Islet precursor cell (in vitro differentiated cells): Measurements from ENCODE around the gene LAMA4.

Source experiments
- DNase-seq: peaks from one replicate; pipeline ENCODE4 v3.0.0-alpha.2; 2018

Gene LAMA4

DNA sequence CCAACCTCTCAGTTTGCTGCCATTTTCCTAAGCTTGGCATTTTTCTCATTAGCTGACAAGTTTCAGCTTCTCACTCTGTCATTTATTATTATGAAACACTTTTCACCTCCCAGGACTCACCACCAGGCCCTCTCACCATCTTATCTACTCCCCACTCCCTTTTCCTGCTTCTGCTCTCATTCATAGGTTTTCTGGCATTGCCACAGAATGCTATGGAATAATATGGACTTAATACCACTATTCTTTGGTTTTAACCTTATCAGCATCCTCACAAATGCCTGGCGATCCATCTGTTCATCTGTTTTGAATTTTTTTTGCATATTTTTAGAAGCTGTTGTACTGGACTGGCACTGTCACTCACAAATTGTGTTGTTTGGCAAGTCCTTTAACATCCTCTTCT lies 16.4 kb upstream of the LAMA4 start:
- no peak for DNase-seq

DNA sequence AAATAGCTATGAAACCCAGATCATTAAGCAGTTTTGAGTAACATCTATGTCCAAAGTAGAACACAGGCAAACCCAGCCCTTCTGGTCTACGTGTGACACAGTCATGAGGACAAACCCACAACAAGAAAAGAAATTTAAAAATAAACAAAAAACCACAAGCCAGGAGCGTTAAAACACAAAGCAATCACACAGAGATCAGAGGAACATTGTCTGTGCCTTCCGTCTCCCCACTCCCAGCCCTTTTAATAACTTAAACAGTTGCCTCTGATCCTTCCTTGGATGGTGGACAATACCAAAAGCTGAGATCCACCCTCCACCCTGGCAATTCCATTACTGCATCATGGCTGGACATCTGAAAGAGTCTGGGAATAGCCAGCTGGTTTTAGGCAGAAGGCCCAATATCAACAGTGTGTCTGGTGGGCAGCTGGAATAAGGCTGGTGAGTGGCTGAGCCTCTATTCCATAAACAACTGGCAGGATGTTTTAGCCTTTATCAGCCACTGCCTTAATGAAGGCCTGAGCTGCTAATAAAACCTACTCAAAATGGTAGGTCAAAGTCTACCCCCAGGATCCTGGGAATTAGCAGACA lies 15.7 kb upstream of the LAMA4 start:
- no peak for DNase-seq

- no peak for DNase-seq
These were observed 14.7 kb upstream of the LAMA4 start for GRCh38 chr6:112269114-112269513.

- no peak for DNase-seq
These were observed 14.3 kb upstream of the LAMA4 start for GRCh38 chr6:112268654-112269053.

DNA sequence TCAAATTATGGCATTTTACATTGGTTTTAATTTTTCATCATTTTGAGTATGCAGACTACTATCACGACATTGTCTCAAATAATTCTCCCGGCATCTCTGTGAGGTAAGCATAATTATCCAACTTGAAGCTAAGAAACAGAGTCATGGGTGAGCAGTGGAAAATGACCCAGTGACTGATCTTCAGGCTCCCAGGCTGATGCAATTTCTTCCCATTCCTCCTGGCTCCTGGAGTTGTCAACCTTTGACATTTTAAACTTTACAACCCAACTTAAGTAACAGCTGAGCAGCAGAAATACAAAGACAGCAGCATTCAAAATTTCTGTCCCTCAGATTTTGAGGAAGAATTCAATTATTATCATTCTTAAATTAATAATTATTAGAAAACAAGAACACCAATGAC lies 13.7 kb upstream of the LAMA4 start:
- DNase-seq: no peak

DNA sequence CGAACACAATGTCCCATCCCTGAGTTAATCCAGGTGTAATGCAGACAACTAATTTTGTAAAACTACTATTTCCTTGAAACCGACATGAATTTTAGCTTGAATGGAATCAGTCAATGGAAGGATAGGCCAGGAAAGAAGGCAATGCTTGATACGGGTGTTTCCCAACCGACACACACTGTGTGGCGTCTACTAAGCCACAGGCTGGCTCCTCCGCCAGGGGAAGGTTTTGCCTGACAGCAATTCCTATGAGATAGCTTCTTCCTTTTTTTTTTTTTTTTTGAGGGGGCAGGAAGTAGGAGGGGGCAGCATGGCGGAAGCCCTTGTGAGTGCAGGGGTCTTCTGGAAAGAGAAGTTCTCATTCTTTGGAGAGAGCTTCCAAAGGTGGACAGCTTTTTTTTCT lies 12.0 kb upstream of the LAMA4 start:
- DNase-seq: no peak

GRCh38 chr6:112259337-112259675 lies 4.9 kb upstream of the LAMA4 start:
- DNase-seq: no peak

GRCh38 chr6:112258642-112259336 lies 4.4 kb upstream of the LAMA4 start:
- DNase-seq: no peak

- DNase-seq: no peak
These were observed 3.0 kb upstream of the LAMA4 start for GRCh38 chr6:112257178-112257855.

DNA sequence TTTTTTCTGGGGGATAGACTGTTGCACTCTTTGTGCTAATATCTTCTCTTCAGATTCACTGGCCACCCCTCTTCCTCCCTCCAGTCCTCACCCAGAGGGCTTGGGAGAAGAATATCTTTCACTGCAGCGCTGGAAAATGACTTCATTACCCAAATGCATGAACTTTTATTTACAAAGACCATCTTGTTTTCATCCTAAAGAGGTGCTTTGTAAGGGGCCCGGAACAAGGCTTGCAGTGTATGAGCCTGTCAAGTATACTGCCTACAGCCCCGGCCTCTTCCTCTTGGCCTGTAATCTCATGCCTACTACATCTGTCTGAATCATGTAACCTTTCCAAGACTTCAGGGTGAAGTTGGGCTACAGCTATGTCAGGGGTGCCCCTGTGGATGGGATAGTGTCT lies 554 bp upstream of the LAMA4 start:
- DNase-seq: no peak

DNA sequence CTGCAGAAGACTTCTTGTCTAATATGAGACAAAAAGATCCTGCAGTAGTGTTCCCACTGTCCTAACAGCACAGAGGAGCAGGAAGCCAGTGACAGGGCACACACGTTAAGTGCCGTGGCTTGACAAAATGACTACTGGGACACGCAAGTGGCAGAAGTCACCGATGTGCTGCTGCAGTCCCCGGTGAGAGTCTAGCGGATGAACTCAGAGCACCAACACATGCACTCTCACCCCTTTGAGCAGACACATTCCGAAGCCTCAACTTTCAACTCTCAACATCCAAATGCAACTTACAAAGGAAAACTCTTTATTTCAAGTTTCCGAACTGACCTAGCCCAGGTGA lies 898 bp downstream of the LAMA4 start:
- peak; percentile 58 for DNase-seq

DNA sequence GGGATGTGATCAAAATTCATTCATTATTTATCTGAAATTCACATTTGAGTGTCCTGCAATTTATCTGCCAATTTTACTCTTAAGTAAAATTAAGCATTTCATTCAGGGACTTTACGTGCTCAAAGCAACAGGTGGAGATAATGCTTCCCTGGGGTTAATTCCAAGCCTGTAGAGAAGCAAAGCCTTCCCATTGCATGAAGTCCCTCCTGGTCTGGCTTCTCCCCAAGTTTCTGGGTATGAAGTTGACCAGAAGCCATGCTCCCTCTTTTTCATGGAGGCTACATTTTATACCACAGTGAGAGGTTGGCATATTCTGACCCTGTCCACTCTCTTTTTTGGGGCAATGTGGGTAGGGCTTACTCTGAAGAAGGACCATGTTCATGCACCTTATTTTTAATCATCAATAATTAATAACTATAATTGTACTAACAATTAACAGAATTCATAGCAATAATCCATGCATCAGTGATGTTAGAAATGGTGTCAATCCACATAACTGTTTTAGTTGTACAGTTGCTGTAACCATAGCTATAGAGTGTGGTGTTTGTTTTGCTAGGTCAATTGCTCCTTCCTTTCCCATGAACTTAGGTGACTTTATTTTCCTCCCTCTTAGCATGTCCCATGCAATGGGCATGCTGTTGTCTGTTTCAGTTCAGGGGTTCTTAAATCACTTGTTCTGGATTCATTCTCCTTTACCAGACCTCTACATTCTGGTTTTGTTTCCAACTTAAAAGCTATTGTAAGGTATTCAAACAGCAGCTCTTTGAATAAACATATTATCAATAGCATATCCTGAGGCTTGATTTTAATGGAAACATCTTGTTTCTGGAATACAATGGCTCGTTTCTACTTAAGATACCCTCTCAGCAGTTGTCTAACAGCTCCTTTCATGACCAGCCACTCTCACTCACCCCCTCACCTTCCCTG lies 1.5 kb downstream of the LAMA4 start:
- DNase-seq: no peak

DNA sequence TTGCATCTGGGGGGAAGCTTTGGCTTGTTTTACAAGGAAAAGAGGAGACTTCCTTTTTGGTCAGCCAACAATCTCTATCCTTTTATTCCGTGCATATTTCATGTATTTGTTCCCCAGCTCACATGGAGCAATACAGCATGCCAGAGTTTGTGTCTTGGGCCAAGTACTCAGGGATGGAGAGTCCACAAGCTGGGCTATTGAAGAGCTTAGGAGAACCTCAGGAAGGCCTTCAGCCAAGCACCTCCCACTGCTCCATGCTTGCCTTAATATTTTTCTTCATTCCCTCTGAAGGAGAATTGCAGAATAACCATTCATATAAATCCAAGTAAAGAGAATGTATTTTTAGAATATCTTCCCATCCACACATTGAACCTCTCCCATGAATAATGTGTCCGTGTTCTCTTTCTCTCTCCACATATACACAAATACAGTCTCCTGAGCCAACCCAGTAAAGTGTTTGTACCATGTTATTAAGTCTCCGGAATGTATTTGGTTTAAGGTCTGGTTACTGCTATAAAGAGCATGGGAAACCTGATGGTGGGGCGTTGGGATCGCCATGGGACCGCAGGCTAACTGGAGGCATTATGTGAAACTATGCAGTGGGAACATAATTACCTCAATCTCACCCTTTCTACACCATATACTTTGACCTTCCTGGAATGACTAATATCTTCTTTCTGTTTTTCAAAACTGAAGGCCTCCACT lies 3.0 kb downstream of the LAMA4 start:
- no peak for DNase-seq

GRCh38 chr6:112249489-112249888 lies 4.9 kb downstream of the LAMA4 start:
- DNase-seq: no peak

GRCh38 chr6:112247275-112247674 lies 7.1 kb downstream of the LAMA4 start:
- no peak for DNase-seq

- no peak for DNase-seq
These were observed 8.7 kb downstream of the LAMA4 start for GRCh38 chr6:112245511-112246203.

GRCh38 chr6:112243861-112244827 lies 10.2 kb downstream of the LAMA4 start:
- DNase-seq: no peak

DNA sequence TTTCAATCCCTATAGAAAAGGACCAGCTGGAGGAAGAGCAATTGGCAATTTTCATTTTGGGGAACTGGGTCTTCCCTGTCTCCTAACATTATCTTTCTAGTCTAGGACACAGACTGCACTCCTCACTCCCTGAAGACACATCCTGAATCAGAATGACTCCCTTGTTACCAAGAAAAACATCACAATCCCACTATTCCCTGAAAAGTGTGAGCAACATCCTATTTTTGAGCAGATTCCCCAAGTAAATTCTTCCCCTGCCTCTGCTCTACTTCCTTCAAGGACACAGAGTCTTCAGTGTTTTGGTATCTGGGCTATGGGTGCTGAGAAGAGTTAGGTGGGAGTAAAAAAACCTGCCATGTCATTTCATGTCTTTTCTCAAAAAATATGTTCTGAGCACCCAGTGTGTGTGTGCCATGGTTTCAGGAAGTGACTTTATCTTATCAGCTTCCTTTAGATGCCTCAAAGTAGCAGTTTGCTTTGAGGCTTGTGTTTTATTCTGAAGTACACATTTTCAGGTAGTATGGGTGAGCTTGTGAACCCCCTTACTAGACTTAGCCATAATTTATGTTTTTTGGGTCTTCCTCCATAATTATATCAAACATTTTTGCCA lies 12.4 kb downstream of the LAMA4 start:
- DNase-seq: no peak

DNA sequence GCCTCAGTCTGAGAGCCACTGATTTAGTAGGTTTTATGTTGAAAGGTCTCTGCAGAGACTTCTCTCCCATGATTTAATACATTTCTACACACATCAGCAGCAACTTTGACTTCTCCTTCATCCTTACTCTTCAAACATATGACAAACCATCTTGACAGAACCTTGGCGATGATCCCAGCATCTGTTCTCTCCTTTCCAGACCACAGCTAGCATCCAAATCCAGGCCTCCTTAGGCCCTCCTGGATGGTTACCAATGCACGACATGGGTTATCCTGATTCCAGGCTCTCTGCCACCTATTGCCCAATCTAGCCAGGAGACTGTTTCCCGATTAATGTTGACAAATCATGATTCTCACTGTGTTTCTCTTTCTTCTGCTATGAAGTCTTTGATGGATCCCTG lies 16.8 kb downstream of the LAMA4 start:
- no peak for DNase-seq

GRCh38 chr6:112237066-112237465 lies 17.3 kb downstream of the LAMA4 start:
- no peak for DNase-seq

- no peak for DNase-seq
These were observed 18.4 kb downstream of the LAMA4 start for GRCh38 chr6:112235956-112236355.
